Osteocyte (in vitro differentiated cells): Measurements from ENCODE around the gene ZDHHC11B. TPM values are rescaled to one million over a fixed set of nuclear protein-coding genes. Genes with fewer than 3 reads are reported as not detected.
"Not testable (repeated sequence)": the region's sequence is repeated elsewhere in the genome, so short reads cannot be mapped to it uniquely, and the experiment has no call there.

Experiments
- DNase-seq: peaks from one replicate; pipeline ENCODE4 v3.0.0; 2021; ENCODE audit warnings: mixed read lengths; ENCODE audit not compliant: unreplicated experiment; ENCODE audit errors: extremely low spot score
- H3K27ac Mint-ChIP-seq: one replicate; pipeline ENCODE4 v1.8.0; 2021; ENCODE audit warnings: mild to moderate bottlenecking, mixed read lengths; ENCODE audit not compliant: unreplicated experiment
- H3K27me3 Mint-ChIP-seq: one replicate; pipeline ENCODE4 v1.8.0; 2021; ENCODE audit warnings: mixed read lengths; ENCODE audit not compliant: unreplicated experiment
- H3K36me3 Mint-ChIP-seq: one replicate; pipeline ENCODE4 v1.8.0; 2021; ENCODE audit warnings: mixed read lengths; ENCODE audit not compliant: unreplicated experiment
- H3K4me1 Mint-ChIP-seq: one replicate; pipeline ENCODE4 v1.8.0; 2021; ENCODE audit warnings: mixed read lengths; ENCODE audit not compliant: unreplicated experiment
- H3K4me3 Mint-ChIP-seq: one replicate; pipeline ENCODE4 v1.8.0; 2021; ENCODE audit warnings: mild to moderate bottlenecking, moderate library complexity, mixed read lengths; ENCODE audit not compliant: unreplicated experiment
- H3K9me3 Mint-ChIP-seq: one replicate; pipeline ENCODE4 v1.8.0; 2021; ENCODE audit warnings: mixed read lengths; ENCODE audit not compliant: unreplicated experiment
- total RNA-seq: library from RNA; stranded (reverse); gene quantifications from 2 replicates; pipeline ENCODE4 v1.2.1, GENCODE V29; 2021
- TF ChIP-seq, protein P1 (sequence below): fragments of 200-600 bp; sonication (generic); IDR thresholded peaks from 2 replicates; pipeline ENCODE4 v1.5.0; 2021; ENCODE audit warnings: antibody characterized with exemption, mild to moderate bottlenecking, moderate library complexity

The ZDHHC11B gene
- total RNA-seq, 1 donor from 2014 or later = not detected

DNA sequence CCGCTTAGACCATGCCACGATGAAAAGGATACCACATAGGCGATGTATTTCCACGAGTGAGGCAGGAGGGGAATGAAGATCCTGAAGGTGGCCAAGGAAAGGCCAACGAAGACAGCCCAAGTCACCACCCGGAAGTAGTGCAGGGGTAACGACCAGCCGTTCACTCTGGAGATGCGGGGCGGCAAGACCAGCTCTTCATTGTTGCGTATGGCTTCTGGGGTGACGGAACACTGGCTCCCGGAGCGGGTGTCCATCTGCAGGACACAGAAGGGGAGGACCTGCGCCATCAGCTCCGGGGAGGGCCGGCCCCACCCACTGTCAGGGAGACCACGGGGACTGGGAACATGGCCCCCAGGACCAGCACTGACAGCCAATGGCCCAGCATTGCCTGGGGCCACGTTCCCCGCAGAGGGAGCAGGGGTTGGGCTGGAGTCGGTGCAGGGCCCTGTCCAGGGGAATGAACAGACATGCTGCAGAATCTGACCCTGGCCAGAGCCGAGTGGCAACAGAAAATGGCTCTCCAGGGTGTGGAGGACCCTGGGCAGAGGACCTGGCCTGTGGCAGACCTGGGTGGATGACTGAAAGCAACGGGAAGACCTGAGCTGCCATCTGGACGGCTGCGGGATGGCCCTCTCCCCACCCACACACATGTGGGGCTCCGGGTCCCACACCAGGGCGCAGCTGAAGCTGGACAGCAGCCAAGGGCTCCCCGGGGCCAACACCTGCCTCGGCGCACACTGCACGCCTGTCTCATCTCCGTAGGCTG is 17.7 kb downstream of the ZDHHC11B start:
- Mint-ChIP-seq H3K36me3 (no peaks in the 10 kb centered on the region), H3K4me1 (no peaks in the 10 kb centered on the region), H3K9me3 (no peaks in the 10 kb centered on the region), H3K27me3 (no peaks in the 10 kb centered on the region), H3K4me3 (no peak overlapping the region), H3K27ac (no peak overlapping the region)
- peak; percentile 85 for DNase-seq
- TF ChIP-seq, protein P1, sequence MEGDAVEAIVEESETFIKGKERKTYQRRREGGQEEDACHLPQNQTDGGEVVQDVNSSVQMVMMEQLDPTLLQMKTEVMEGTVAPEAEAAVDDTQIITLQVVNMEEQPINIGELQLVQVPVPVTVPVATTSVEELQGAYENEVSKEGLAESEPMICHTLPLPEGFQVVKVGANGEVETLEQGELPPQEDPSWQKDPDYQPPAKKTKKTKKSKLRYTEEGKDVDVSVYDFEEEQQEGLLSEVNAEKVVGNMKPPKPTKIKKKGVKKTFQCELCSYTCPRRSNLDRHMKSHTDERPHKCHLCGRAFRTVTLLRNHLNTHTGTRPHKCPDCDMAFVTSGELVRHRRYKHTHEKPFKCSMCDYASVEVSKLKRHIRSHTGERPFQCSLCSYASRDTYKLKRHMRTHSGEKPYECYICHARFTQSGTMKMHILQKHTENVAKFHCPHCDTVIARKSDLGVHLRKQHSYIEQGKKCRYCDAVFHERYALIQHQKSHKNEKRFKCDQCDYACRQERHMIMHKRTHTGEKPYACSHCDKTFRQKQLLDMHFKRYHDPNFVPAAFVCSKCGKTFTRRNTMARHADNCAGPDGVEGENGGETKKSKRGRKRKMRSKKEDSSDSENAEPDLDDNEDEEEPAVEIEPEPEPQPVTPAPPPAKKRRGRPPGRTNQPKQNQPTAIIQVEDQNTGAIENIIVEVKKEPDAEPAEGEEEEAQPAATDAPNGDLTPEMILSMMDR = no peak

DNA sequence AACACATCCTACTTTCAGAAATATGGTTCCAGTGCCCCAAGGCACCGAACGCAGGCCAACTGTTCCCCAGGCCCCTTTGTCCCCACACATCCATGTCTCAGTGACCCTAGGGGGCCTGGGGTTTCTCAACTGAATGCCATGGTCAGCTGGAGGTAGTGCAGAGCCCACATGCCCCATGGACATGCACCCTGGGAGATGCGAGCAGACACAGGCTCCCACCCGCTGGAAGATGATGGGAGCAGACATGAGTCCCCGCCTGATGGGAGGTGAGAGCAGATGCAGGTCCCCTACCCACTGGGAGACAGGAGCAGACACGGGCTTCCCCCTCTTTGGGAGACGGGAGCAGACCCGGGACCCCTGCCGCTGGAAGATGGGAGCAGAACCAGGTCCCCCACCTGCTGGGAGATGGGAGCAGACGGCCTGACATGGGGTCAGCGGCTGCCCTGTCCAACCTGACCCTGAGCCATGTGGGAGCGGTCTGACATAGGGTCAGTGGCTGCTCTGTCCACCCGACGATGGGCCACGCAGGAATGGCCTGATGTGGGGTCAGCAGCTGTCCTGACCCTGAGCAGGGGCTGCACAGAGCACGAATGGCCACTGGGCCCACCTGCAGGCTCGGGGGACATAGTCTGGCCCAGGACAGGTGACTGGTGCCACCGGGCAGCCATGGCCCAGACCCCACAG is 18.4 kb downstream of the ZDHHC11B start:
- Mint-ChIP-seq H3K4me1 (no peaks in the 10 kb centered on the region), H3K27me3 (no peaks in the 10 kb centered on the region), H3K9me3 (no peaks in the 10 kb centered on the region), H3K4me3 (no peak overlapping the region), H3K36me3 (no peaks in the 10 kb centered on the region), H3K27ac (no peak overlapping the region)
- TF ChIP-seq, protein P1 = no peak
- DNase-seq = peak; percentile 86

- TF ChIP-seq, protein P1 = no peak
- Mint-ChIP-seq H3K27ac (no peak overlapping the region), H3K9me3 (no peaks in the 10 kb centered on the region), H3K27me3 (peaks cover 3% of the 10 kb centered on the region), H3K36me3 (no peaks in the 10 kb centered on the region), H3K4me1 (no peaks in the 10 kb centered on the region), H3K4me3 (no peak overlapping the region)
- DNase-seq = peak; percentile 87
Measured at GRCh38 chr5:763998-764781, 20.3 kb downstream of the ZDHHC11B start.

- H3K4me3 Mint-ChIP-seq = no peak overlapping the region
- no peaks in the 10 kb centered on the region for H3K36me3 Mint-ChIP-seq
- DNase-seq = peak; percentile 67
- H3K27ac Mint-ChIP-seq = no peak overlapping the region
- TF ChIP-seq, protein P1 = no peak
- H3K9me3 Mint-ChIP-seq = no peaks in the 10 kb centered on the region
- peaks cover 7% of the 10 kb centered on the region for H3K27me3 Mint-ChIP-seq
- no peaks in the 10 kb centered on the region for H3K4me1 Mint-ChIP-seq
Measured at GRCh38 chr5:763397-763796, 21.1 kb downstream of the ZDHHC11B start.

- H3K27ac Mint-ChIP-seq, H3K27me3 Mint-ChIP-seq: not testable (repeated sequence)
Measured at GRCh38 chr5:762996-763395, 21.5 kb downstream of the ZDHHC11B start.

More at GRCh38 chr5:762996-763395, 21.5 kb downstream of the ZDHHC11B start:
- H3K36me3 Mint-ChIP-seq, H3K4me3 Mint-ChIP-seq, H3K4me1 Mint-ChIP-seq, H3K9me3 Mint-ChIP-seq: not testable (repeated sequence)
- peak; percentile 63 for DNase-seq
